ENCODE measurements around the gene PELO.

The PELO gene

GRCh38 chr5:52770287-52770939 lies 17.3 kb upstream of the PELO start:
- no peak for DNase-seq (ENCODE audit: insufficient read length, low spot score)
- peak; percentile 63 for FAIRE-seq

GRCh38 chr5:52771343-52772039 lies 16.2 kb upstream of the PELO start:
- peak; percentile 88 for FAIRE-seq

GRCh38 chr5:52772668-52773067 lies 15.0 kb upstream of the PELO start:
- DNase-seq (ENCODE audit: insufficient read length, low spot score): no peak
- FAIRE-seq: no peak

More at GRCh38 chr5:52771343-52772039, 16.2 kb upstream of the PELO start:
- DNase-seq (ENCODE audit: insufficient read length, low spot score): peak; percentile 12

- DNase-seq (ENCODE audit: insufficient read length, low spot score) (no peak), FAIRE-seq (no peak)
These were observed 14.4 kb upstream of the PELO start for GRCh38 chr5:52773342-52773741.

GRCh38 chr5:52774005-52774410 lies 13.7 kb upstream of the PELO start:
- DNase-seq (ENCODE audit: insufficient read length, low spot score) (no peak), FAIRE-seq (no peak)

- FAIRE-seq (no peak), DNase-seq (ENCODE audit: insufficient read length, low spot score) (no peak)
These were observed 11.6 kb upstream of the PELO start for GRCh38 chr5:52776116-52776515.

GRCh38 chr5:52777186-52777585 lies 10.5 kb upstream of the PELO start:
- no peak for FAIRE-seq
- DNase-seq (ENCODE audit: insufficient read length, low spot score): no peak

- FAIRE-seq (no peak), DNase-seq (ENCODE audit: insufficient read length, low spot score) (no peak)
These were observed 8.9 kb upstream of the PELO start for GRCh38 chr5:52778781-52779180.

GRCh38 chr5:52779213-52779612 lies 8.5 kb upstream of the PELO start:
- FAIRE-seq (no peak), DNase-seq (ENCODE audit: insufficient read length, low spot score) (no peak)

GRCh38 chr5:52783226-52783959 lies 4.3 kb upstream of the PELO start:
- DNase-seq (ENCODE audit: insufficient read length, low spot score) (no peak), FAIRE-seq (no peak)

GRCh38 chr5:52784737-52785136 lies 3.0 kb upstream of the PELO start:
- FAIRE-seq: no peak

GRCh38 chr5:52786391-52786790 lies 1.3 kb upstream of the PELO start:
- DNase-seq (ENCODE audit: insufficient read length, low spot score) (no peak), FAIRE-seq (no peak)

More at GRCh38 chr5:52784737-52785136, 3.0 kb upstream of the PELO start:
- DNase-seq (ENCODE audit: insufficient read length, low spot score): no peak

- no peak for FAIRE-seq
- DNase-seq (ENCODE audit: insufficient read length, low spot score): no peak
These were observed 642 bp upstream of the PELO start for GRCh38 chr5:52786949-52787599.

- DNase-seq (ENCODE audit: insufficient read length, low spot score) (no peak), FAIRE-seq (no peak)
These were observed 747 bp downstream of the PELO start for GRCh38 chr5:52788505-52788821.

- DNase-seq (ENCODE audit: insufficient read length, low spot score) (no peak), FAIRE-seq (no peak)
These were observed 1.7 kb downstream of the PELO start for GRCh38 chr5:52789378-52789777.

GRCh38 chr5:52789851-52790250 lies 2.1 kb downstream of the PELO start:
- DNase-seq (ENCODE audit: insufficient read length, low spot score) (no peak), FAIRE-seq (no peak)

GRCh38 chr5:52791366-52791765 lies 3.6 kb downstream of the PELO start:
- FAIRE-seq (no peak), DNase-seq (ENCODE audit: insufficient read length, low spot score) (no peak)

GRCh38 chr5:52794519-52794918 lies 6.8 kb downstream of the PELO start:
- DNase-seq (ENCODE audit: insufficient read length, low spot score) (no peak), FAIRE-seq (no peak)

- FAIRE-seq: no peak
- no peak for DNase-seq (ENCODE audit: insufficient read length, low spot score)
These were observed 8.3 kb downstream of the PELO start for GRCh38 chr5:52796031-52796430.

GRCh38 chr5:52796516-52797103 lies 8.9 kb downstream of the PELO start:
- FAIRE-seq: peak; percentile 11
- DNase-seq (ENCODE audit: insufficient read length, low spot score): no peak

- FAIRE-seq: peak; percentile 78
These were observed 11.2 kb downstream of the PELO start for GRCh38 chr5:52798938-52799337.

More at GRCh38 chr5:52798938-52799337, 11.2 kb downstream of the PELO start:
- DNase-seq (ENCODE audit: insufficient read length, low spot score): no peak

Data from GM19239 (cell line).